ENCODE measurements around the gene SNAP47.

GRCh38 chr1:227746676-227747075, 11.4 kb downstream of the SNAP47 start:
- TF ChIP-seq TEAD2 (tag; IDR thresholded peaks at IDR 0.05) (no peak), TCF7 (IDR thresholded peaks at IDR 0.05; ENCODE audit: borderline replicate concordance) (no peak), CHD4 (IDR thresholded peaks at IDR 0.05; ENCODE audit: insufficient read depth, insufficient replicate concordance, low read depth, low read length, poor library complexity, severe bottlenecking) (no peak), CTCF (IDR thresholded peaks at IDR 0.05 in 2 of 3, conservative IDR thresholded peaks at IDR 0.05 in 1 of 3; ENCODE audit: insufficient read depth in 2 of 3, low read depth in 1 of 3, low read length in 3 of 3) (no peak), ZBTB11 (CRISPR knock-in tag; IDR thresholded peaks at IDR 0.05) (no peak)
